DOHH2 (cell line): ENCODE data around the gene PLA2G12A.

ENCODE experiments used
- EZH2phosphoT487 ChIP-seq: fragments of 200-600 bp; sonication (generic); IDR thresholded peaks from 2 replicates; pipeline ENCODE4 v1.6.1; 2017; ENCODE audit warnings: borderline replicate concordance, mild to moderate bottlenecking, antibody characterized with exemption, low read length, moderate library complexity, mixed read lengths
- TF ChIP-seq, protein P1 (sequence below): fragments of 200-600 bp; sonication (generic); IDR thresholded peaks from one replicate; pipeline ENCODE4 v1.5.1; 2014; ENCODE audit warnings: antibody characterized with exemption, mild to moderate bottlenecking, low read depth, low read length; ENCODE audit not compliant: poor library complexity, severe bottlenecking

DNA sequence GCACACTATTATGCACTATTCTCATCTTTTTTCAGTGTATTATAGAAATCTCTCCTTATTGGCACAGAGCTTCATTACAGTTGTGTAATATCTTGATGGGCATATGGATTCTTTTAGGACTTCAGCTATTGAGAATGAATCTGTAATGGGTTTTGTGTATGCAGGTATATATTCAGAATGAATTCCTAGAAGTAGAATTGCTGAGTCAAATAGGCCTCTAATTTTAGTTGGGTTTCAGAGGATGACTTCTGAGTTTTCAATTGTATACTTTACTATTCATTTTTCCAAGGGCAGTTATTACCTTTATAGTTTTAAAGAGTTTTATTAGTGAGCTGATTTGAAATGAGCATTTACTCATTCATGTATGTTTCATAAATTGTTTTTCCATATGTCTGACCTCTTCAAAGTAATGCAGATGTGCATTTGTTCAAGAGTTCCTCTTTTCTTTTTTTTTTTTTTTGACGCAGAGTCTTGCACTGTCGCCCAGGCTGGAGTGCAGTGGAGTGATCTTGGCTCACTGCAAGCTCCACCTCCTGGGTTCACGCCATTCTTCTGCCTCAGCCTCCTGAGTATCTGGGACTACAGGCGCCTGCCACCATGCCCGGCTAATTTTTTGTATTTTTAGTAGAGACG lies 46.1 kb downstream of the PLA2G12A start:
- no peak for TF ChIP-seq EZH2phosphoT487
- TF ChIP-seq, protein P1, sequence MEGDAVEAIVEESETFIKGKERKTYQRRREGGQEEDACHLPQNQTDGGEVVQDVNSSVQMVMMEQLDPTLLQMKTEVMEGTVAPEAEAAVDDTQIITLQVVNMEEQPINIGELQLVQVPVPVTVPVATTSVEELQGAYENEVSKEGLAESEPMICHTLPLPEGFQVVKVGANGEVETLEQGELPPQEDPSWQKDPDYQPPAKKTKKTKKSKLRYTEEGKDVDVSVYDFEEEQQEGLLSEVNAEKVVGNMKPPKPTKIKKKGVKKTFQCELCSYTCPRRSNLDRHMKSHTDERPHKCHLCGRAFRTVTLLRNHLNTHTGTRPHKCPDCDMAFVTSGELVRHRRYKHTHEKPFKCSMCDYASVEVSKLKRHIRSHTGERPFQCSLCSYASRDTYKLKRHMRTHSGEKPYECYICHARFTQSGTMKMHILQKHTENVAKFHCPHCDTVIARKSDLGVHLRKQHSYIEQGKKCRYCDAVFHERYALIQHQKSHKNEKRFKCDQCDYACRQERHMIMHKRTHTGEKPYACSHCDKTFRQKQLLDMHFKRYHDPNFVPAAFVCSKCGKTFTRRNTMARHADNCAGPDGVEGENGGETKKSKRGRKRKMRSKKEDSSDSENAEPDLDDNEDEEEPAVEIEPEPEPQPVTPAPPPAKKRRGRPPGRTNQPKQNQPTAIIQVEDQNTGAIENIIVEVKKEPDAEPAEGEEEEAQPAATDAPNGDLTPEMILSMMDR, result no peak
